Limb (tissue), 2 donors: ENCODE measurements around the gene MESP2.

Experiments used
- DNase-seq, 2 donors: peaks; one replicate each; pipeline ENCODE4 v3.0.0-alpha.2; 2016; ENCODE audit errors: extremely low spot score in 2 of 2

The MESP2 gene

GRCh38 chr15:89755701-89756100, 20.4 kb upstream of the MESP2 start:
- no peak for DNase-seq

DNA sequence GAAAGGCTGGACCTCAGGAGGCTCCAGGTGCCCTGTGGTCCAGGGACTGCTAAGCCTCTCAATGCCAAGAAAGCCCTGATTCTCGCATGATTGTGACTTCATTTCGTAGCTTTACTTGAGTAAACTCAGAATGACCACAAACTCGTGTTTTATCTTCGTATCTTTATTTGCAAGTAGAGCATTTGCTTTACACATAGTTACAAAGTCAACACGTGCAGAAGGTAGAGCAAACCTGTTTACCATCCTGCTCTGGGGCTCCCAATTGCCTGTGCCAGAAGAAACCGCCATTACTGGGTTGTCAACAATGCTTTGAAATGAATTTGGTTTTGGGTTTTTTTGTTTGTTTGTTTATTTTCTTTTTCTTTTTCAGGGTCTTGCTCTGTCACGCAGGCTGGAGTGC, 19.2 kb upstream of the MESP2 start:
- DNase-seq = no peak

GRCh38 chr15:89758283-89758682, 17.8 kb upstream of the MESP2 start:
- no peak for DNase-seq

GRCh38 chr15:89758981-89759380, 17.2 kb upstream of the MESP2 start:
- no peak for DNase-seq

DNA sequence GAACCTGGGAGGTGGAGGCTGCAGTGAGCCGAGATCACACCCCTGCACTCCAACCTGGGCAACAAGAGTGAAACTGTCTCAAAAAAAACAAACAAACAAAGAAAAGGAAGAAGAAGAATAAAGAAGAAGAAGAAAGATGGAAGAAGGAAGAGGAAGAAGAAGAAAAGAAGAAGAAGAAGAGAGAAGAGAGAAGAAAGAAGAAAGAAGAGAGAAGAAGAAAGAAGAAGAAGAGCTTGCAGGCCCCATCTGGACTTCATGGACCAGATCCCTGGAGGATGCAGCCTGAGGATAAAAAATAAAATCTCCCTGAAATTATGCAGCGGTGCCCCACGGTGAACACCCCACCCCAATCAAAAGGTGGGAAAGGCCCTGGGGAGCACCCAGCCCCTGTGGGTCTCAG, 16.3 kb upstream of the MESP2 start:
- DNase-seq = no peak

DNA sequence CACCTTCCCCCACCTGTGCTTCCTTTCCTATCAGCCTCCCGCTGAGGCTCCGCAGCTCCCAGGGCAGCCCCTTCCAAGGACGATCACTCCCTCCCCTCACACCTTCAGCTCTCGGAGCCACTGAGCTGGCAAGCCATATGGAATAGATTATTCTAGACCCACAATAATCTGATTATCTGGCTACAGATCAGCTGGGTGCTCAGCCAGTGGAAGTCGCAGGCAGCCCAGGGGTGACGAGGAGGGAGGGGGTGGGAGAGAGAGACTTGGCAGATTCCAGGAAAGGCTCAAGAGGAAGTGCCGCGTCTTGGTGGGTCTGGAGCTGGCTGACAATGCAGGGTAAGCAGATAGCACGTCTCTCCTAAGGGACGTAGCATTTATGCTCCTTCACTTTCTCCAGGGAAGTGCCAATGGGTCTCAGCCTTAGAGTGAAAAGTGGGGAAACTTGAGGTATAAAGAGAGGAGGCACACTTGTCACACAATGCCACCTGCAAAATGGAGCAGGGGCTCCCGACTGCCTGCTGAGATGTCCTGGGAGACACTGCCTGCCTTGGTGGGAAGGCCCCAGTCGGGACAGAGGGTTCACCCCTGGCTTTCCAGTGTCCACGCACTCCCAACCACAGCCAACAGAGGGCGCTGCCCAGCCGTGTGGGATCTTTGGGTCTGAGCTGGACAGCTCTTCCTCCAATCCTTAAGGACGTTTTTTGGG, 15.7 kb upstream of the MESP2 start:
- peak in 1 of 2 donors; percentile 83 for DNase-seq

DNA sequence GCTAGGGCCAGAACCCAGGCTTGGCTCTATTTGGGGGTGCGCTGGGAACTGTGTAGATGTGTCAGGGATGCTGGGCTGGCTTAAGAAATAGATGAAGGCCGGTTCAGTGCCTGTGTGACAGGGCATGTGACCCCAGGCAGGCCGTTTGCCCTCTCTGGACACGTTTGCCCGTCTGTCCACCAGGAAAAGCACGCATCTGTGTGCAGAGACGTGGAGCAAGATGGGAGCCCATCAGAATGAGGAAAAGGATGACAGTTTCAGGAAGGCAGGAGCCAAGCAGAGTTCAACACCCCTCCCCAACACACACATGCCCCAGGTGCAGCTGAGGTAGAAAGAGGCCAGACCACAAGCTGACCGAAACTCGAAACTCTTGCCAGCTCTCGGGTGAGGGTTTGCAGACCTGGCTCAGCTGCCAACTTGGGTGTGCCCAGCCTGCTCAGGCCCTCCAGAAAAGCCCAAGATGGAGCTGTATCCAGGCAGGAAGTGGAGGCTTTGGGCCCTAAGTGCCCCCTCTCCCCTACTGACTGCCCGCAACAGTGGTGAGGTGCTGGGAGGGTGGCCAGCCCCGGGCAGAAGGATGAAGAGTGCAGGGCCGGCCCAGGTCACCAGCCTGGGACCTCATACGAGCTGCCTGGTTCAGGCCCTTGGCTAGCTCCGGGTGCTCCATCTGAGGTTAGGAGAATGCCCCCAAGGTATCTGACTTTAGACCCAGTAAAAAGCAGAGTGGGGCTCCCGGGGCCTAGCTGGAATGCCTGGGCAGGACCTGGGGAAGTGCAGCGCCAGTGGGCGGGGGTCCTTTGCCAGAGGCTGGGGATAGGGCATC, 14.9 kb upstream of the MESP2 start:
- DNase-seq = no peak

- DNase-seq = no peak
These were observed 14.2 kb upstream of the MESP2 start for GRCh38 chr15:89761929-89762328.

- DNase-seq = no peak
These were observed 10.4 kb upstream of the MESP2 start for GRCh38 chr15:89765694-89766093.

GRCh38 chr15:89766357-89767311, 9.5 kb upstream of the MESP2 start:
- DNase-seq = peak in 1 of 2 donors; percentile 19

DNA sequence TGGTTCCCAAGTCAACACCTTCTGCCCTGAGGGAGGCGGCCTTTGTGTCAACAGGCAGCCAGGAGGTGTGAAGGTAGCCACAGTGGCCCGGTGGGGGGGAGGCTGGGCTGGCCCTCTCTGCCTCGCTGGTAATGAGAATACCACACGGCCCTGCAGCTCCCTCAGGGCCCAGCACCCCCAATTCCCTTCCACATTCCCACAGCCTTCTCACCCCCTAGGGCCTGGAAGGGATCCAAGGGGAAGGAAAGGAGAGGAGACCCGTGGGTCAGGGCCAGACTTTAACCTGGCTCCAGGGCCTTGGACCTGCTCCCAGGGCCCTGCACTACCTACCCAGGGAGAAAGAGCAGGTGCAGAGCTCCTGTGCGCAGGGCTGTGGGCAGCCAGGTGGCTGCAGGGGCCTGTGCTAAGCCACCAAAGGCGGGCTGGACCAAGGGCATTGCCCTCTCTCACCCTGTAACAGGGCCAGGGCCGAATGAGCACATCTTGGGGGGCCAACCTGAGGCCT, 8.7 kb upstream of the MESP2 start:
- DNase-seq = no peak

GRCh38 chr15:89768071-89768500, 8.0 kb upstream of the MESP2 start:
- DNase-seq = no peak

DNA sequence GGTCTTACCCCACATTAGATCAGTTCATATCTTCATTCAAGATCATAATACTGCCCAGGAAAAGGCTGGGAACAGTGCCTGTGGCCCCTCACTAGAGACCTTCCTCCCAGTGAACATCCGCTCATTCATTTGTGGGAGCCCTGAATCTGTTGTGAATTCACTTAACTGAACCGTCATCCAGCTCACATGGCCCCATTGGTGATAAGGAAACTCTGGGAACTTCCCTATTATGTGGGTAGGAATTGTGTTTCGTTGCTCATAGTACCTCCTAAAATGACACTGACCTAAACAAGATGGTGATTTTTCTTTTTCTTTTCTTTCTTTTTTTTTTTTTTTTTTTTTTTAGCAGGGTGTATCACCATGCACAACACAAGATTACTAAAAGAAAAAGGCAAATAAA, 6.8 kb upstream of the MESP2 start:
- no peak for DNase-seq

DNA sequence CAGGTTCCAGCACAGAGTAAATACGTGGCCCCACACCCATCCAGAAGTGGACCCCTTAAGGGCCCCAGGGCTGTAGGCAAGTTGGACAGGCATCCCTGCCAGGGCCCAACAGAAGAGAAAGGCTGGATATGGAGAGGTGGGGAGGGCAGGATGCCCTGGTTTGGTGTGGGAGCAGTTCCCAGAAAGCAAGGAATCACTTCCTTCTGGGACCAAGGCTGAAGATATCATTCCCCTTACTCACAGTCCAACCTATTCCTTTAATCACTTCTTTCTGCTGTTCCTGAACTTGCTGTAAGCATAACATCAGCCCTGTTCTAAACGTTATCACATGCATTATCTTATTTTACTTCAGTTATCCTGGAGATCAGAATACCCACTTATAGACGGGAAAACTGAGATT, 6.1 kb upstream of the MESP2 start:
- no peak for DNase-seq

- DNase-seq = no peak
These were observed 3.1 kb upstream of the MESP2 start for GRCh38 chr15:89772932-89773583.

DNA sequence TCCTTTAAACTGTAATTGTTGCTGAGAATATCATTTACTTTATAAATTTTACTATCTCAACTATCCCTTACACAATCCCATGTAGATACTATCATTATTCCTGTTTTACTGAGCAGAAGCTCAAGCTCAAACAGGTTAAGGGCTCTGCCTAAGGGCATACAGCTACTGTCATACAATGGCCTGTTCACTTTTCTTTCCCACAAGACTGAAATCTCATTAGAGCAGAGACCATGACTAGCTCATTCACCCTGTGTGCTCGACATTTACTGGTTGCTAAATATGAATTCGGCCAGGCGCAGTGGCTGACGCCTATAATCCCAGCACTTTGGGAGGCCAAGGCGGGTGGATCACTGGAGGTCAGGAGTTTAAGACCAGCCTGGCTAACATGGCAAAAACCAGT, 1.6 kb upstream of the MESP2 start:
- DNase-seq = no peak

GRCh38 chr15:89775815-89776214, 317 bp upstream of the MESP2 start:
- no peak for DNase-seq

DNA sequence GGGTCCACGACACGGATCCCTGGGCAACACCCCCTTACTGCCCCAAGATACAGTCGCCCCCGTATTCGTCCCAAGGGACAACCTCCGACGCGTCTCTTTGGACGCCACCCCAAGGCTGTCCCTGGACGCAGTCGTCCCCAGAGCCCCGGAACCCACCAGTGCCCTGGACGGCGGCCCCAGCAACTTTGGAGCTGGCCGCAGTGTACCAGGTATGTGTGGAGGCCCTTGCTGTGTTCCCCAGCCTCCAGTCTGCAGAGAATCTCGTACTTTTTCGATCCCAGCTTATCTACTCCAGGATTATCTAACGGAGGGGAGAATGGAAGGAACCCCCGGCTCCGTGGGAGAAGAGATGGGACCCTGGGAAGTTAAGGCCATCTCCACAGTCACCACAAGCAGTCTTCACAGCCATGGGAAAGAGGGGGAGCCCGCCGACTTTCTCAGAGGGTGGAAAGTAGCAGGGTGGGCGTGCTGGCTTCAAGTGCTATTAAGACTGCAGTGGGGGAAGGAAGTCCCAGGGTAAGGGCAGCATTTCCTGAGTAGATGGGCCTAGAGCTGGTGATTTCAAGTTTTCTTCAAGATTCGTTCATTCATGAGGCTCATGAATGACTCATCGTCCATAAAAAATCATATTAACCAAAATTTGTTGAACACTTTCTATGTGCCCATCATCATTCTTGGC, 1.1 kb downstream of the MESP2 start:
- no peak for DNase-seq

DNA sequence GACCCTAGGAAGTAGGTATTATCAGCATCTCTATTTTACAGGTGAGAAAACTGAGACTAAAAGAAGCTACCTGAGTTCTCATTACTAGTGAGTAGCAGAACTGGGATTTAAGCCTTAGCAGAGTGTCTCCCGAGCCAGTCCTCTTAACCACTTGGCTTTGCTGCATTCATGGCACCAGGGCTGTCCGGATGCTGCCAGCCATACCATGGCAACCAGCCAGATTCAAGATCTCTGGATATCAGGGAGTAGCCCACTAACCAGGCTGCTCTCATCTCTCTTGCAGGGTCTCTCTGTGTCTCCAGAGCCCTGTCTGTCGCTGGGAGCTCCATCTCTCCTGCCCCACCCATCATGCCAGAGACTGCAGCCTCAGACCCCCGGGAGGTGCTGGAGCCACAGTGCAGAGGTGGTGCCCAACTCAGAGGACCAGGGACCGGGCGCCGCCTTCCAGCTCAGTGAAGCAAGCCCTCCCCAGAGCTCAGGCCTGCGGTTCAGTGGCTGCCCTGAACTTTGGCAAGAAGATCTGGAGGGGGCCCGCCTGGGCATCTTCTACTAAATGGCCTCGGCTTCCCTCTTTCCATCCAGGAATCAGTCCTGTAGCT, 1.7 kb downstream of the MESP2 start:
- no peak for DNase-seq

DNA sequence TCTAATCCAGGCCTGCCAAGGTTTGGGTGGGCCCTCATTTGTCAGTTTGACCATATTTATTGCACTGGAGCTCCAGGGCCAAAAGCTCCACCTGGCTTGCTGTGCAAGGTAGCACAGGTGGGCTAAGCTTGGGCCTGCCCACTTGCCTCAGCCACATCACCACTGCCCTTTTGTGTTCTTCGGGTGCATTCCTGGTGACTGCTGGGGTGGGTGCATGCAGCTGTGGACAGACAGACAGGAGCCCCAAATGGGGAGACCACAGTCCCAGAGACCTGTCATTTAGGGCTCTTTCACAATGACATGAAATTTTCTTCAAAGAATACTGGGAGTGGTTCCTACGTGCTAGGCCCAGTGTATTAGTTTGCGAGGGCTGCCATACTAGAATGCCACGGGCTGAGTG, 2.7 kb downstream of the MESP2 start:
- no peak for DNase-seq
